ENCODE results near the gene GRXCR2.

Gene GRXCR2

GRCh38 chr5:145855763-145856267, 17.0 kb downstream of the GRXCR2 start:
- H3K9me3 ChIP-seq (ENCODE audit: control insufficient read depth in 2 of 2, low read length in 2 of 2): no peaks in the 10 kb centered on the region
- H3K4me1 ChIP-seq (ENCODE audit: control insufficient read depth, insufficient read depth, low read length): peaks cover 4% of the 10 kb centered on the region
- no peaks in the 10 kb centered on the region for H3K27me3 ChIP-seq (ENCODE audit: control insufficient read depth in 1 of 2, insufficient read depth in 2 of 2, low read length in 2 of 2)
- peak overlapping the region; percentile 63 to 69 for H3K4me3 ChIP-seq (ENCODE audit: low read length in 2 of 2)
- H3K9ac ChIP-seq (ENCODE audit: low read length in 2 of 2): peak overlapping the region; percentile 37 to 63
- H3K27ac ChIP-seq (ENCODE audit: low read length): peak overlapping the region; percentile 53
- no peaks in the 10 kb centered on the region for H3K36me3 ChIP-seq (ENCODE audit: control insufficient read depth in 2 of 2, insufficient read depth in 2 of 2, low read length in 2 of 2)

- H3K27me3 ChIP-seq (ENCODE audit: control insufficient read depth in 1 of 2, insufficient read depth in 2 of 2, low read length in 2 of 2): no peaks in the 10 kb centered on the region
- no peaks in the 10 kb centered on the region for H3K36me3 ChIP-seq (ENCODE audit: control insufficient read depth in 2 of 2, insufficient read depth in 2 of 2, low read length in 2 of 2)
- H3K9ac ChIP-seq (ENCODE audit: low read length in 2 of 2): no peak overlapping the region
- H3K4me3 ChIP-seq (ENCODE audit: low read length in 2 of 2): no peak overlapping the region
- peaks cover 4% of the 10 kb centered on the region for H3K4me1 ChIP-seq (ENCODE audit: control insufficient read depth, insufficient read depth, low read length)
- H3K9me3 ChIP-seq (ENCODE audit: control insufficient read depth in 2 of 2, low read length in 2 of 2): no peaks in the 10 kb centered on the region
- H3K27ac ChIP-seq (ENCODE audit: low read length): no peak overlapping the region
These were observed 18.1 kb downstream of the GRXCR2 start for GRCh38 chr5:145854651-145855258.

DNA sequence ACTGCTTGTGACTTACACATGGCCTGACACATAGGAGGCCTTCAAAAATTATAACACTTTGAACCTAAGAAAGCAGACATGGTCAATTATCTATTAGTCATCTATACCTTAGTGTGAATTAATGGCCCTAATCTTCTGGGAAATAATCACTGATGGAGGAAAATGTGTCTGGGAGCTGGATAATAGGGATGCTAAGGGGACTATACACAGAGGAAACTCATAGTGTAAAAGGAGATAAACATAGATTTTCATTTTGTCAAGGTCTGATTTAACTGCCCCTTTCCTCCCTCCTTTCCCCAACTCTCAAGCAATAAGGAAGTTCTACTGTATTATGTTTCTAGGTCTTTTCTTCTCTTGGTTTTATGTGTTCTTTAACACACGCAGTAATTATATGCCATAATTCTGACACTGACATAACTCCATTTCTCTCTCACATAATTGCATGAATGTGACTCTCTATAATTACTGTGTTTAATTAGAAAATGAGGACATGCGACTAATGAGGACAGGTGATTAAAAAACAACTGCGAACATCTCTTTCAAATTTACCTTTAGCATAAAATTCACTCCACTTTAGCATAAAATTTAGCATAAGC, 18.9 kb downstream of the GRXCR2 start:
- H3K4me3 ChIP-seq (ENCODE audit: low read length in 2 of 2): no peak overlapping the region
- H3K36me3 ChIP-seq (ENCODE audit: control insufficient read depth in 2 of 2, insufficient read depth in 2 of 2, low read length in 2 of 2): no peaks in the 10 kb centered on the region
- H3K9me3 ChIP-seq (ENCODE audit: control insufficient read depth in 2 of 2, low read length in 2 of 2): no peaks in the 10 kb centered on the region
- H3K27ac ChIP-seq (ENCODE audit: low read length): no peak overlapping the region
- peaks cover 4% of the 10 kb centered on the region for H3K4me1 ChIP-seq (ENCODE audit: control insufficient read depth, insufficient read depth, low read length)
- no peak overlapping the region for H3K9ac ChIP-seq (ENCODE audit: low read length in 2 of 2)
- H3K27me3 ChIP-seq (ENCODE audit: control insufficient read depth in 1 of 2, insufficient read depth in 2 of 2, low read length in 2 of 2): no peaks in the 10 kb centered on the region

- H3K27ac ChIP-seq (ENCODE audit: low read length): no peak overlapping the region
- H3K36me3 ChIP-seq (ENCODE audit: control insufficient read depth in 2 of 2, insufficient read depth in 2 of 2, low read length in 2 of 2): no peaks in the 10 kb centered on the region
- H3K4me1 ChIP-seq (ENCODE audit: control insufficient read depth, insufficient read depth, low read length): peaks cover 4% of the 10 kb centered on the region
- no peak overlapping the region for H3K4me3 ChIP-seq (ENCODE audit: low read length in 2 of 2)
- no peaks in the 10 kb centered on the region for H3K9me3 ChIP-seq (ENCODE audit: control insufficient read depth in 2 of 2, low read length in 2 of 2)
- H3K27me3 ChIP-seq (ENCODE audit: control insufficient read depth in 1 of 2, insufficient read depth in 2 of 2, low read length in 2 of 2): no peaks in the 10 kb centered on the region
- no peak overlapping the region for H3K9ac ChIP-seq (ENCODE audit: low read length in 2 of 2)
These were observed 19.8 kb downstream of the GRXCR2 start for GRCh38 chr5:145852990-145853389.

- Histone ChIP-seq H3K9me3 (ENCODE audit: control insufficient read depth in 2 of 2, low read length in 2 of 2) (no peaks in the 10 kb centered on the region), H3K27ac (ENCODE audit: low read length) (no peak overlapping the region), H3K9ac (ENCODE audit: low read length in 2 of 2) (no peak overlapping the region), H3K4me1 (ENCODE audit: control insufficient read depth, insufficient read depth, low read length) (no peaks in the 10 kb centered on the region), H3K4me3 (ENCODE audit: low read length in 2 of 2) (no peak overlapping the region), H3K36me3 (ENCODE audit: control insufficient read depth in 2 of 2, insufficient read depth in 2 of 2, low read length in 2 of 2) (no peaks in the 10 kb centered on the region), H3K27me3 (ENCODE audit: control insufficient read depth in 1 of 2, insufficient read depth in 2 of 2, low read length in 2 of 2) (no peaks in the 10 kb centered on the region)
These were observed 24.0 kb downstream of the GRXCR2 start for GRCh38 chr5:145848854-145849253.

- Histone ChIP-seq H3K9me3 (ENCODE audit: control insufficient read depth in 2 of 2, low read length in 2 of 2) (no peaks in the 10 kb centered on the region), H3K27me3 (ENCODE audit: control insufficient read depth in 1 of 2, insufficient read depth in 2 of 2, low read length in 2 of 2) (no peaks in the 10 kb centered on the region), H3K4me1 (ENCODE audit: control insufficient read depth, insufficient read depth, low read length) (no peaks in the 10 kb centered on the region), H3K4me3 (ENCODE audit: low read length in 2 of 2) (no peak overlapping the region), H3K9ac (ENCODE audit: low read length in 2 of 2) (no peak overlapping the region), H3K36me3 (ENCODE audit: control insufficient read depth in 2 of 2, insufficient read depth in 2 of 2, low read length in 2 of 2) (no peaks in the 10 kb centered on the region), H3K27ac (ENCODE audit: low read length) (no peak overlapping the region)
These were observed 25.0 kb downstream of the GRXCR2 start for GRCh38 chr5:145847499-145848497.

- Histone ChIP-seq H3K36me3 (ENCODE audit: control insufficient read depth in 2 of 2, insufficient read depth in 2 of 2, low read length in 2 of 2) (no peaks in the 10 kb centered on the region), H3K4me1 (ENCODE audit: control insufficient read depth, insufficient read depth, low read length) (no peaks in the 10 kb centered on the region), H3K27me3 (ENCODE audit: control insufficient read depth in 1 of 2, insufficient read depth in 2 of 2, low read length in 2 of 2) (no peaks in the 10 kb centered on the region), H3K4me3 (ENCODE audit: low read length in 2 of 2) (no peak overlapping the region), H3K27ac (ENCODE audit: low read length) (no peak overlapping the region), H3K9me3 (ENCODE audit: control insufficient read depth in 2 of 2, low read length in 2 of 2) (no peaks in the 10 kb centered on the region), H3K9ac (ENCODE audit: low read length in 2 of 2) (no peak overlapping the region)
These were observed 26.7 kb downstream of the GRXCR2 start for GRCh38 chr5:145846081-145846480.

DNA sequence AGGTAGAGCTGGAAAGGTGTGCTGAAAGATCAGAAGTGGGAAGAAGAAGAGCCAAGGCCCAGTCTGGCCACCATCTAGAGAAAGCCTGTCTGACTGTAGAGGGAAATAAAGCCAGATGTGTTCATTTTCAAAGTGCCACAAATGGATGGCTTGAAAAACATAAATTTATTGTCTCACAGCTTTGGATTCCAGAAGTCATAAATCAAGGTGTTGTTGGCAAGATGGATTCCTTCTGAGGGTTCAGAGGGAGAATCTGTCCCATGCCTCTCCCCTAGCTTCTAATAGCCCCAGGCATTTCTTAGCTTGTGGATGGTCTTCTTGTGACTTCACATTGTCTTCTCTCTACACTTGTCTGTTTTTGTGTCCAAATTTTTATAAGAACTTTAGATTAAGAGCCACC, 31.5 kb downstream of the GRXCR2 start:
- no peak overlapping the region for H3K27ac ChIP-seq (ENCODE audit: low read length)
- H3K4me1 ChIP-seq (ENCODE audit: control insufficient read depth, insufficient read depth, low read length): no peaks in the 10 kb centered on the region
- H3K27me3 ChIP-seq (ENCODE audit: control insufficient read depth in 1 of 2, insufficient read depth in 2 of 2, low read length in 2 of 2): no peaks in the 10 kb centered on the region
- no peak overlapping the region for H3K9ac ChIP-seq (ENCODE audit: low read length in 2 of 2)
- H3K9me3 ChIP-seq (ENCODE audit: control insufficient read depth in 2 of 2, low read length in 2 of 2): no peaks in the 10 kb centered on the region
- no peaks in the 10 kb centered on the region for H3K36me3 ChIP-seq (ENCODE audit: control insufficient read depth in 2 of 2, insufficient read depth in 2 of 2, low read length in 2 of 2)
- H3K4me3 ChIP-seq (ENCODE audit: low read length in 2 of 2): no peak overlapping the region

DNA sequence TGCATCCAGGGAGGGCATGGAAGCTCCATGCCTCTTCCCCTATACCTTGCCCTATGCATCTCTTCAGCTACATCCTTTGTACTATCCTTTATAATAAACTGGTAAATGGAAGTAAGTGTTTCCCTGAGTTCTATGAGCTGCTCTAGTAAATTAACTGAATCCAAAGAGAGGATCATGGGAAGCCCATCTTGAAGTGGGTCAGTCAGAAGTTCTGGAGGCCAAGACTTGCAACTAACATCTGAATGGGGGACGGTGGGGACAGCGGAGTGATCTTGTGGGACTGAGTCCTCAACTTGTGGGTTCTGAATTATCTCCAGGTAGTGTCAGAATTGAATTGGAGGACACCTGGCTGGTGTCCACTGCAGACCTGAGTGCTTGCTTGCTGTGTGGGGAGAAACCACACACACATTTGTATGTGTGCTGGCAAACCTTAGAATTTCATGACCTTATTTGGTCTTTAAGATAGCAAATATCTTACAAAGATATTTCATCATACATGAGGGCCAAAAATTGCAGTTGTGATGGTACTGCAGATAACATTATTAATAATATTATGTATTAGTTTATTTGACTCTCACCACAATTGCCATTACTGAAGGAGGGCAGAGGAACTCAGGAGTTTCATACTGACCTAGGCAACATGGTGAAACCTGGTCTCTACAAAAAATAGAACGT, 32.2 kb downstream of the GRXCR2 start:
- no peaks in the 10 kb centered on the region for H3K36me3 ChIP-seq (ENCODE audit: control insufficient read depth in 2 of 2, insufficient read depth in 2 of 2, low read length in 2 of 2)
- no peak overlapping the region for H3K9ac ChIP-seq (ENCODE audit: low read length in 2 of 2)
- no peaks in the 10 kb centered on the region for H3K27me3 ChIP-seq (ENCODE audit: control insufficient read depth in 1 of 2, insufficient read depth in 2 of 2, low read length in 2 of 2)
- no peaks in the 10 kb centered on the region for H3K9me3 ChIP-seq (ENCODE audit: control insufficient read depth in 2 of 2, low read length in 2 of 2)
- H3K27ac ChIP-seq (ENCODE audit: low read length): no peak overlapping the region
- peaks cover 4% of the 10 kb centered on the region for H3K4me1 ChIP-seq (ENCODE audit: control insufficient read depth, insufficient read depth, low read length)
- H3K4me3 ChIP-seq (ENCODE audit: low read length in 2 of 2): no peak overlapping the region

DNA sequence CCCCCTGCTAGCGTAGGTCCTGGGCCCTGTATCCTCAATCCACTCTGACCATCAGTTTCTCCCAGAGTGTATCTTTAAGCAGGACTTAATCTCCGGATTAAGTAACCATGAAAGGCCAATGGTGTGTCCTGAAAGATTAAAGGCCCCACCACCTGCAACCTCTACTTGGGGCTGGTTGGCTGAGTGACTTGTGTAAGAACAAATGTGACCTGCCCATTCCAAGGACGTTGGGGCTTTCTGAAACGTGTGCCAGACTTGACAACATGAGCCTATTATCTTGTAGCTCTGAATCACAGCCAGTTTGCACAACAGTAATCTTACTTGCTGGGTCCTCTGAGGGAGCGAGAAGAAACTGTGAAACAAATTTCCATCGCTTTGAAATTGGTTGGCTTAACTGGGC, 34.5 kb downstream of the GRXCR2 start:
- no peaks in the 10 kb centered on the region for H3K27me3 ChIP-seq (ENCODE audit: control insufficient read depth in 1 of 2, insufficient read depth in 2 of 2, low read length in 2 of 2)
- H3K9ac ChIP-seq (ENCODE audit: low read length in 2 of 2): no peak overlapping the region
- H3K36me3 ChIP-seq (ENCODE audit: control insufficient read depth in 2 of 2, insufficient read depth in 2 of 2, low read length in 2 of 2): no peaks in the 10 kb centered on the region
- H3K27ac ChIP-seq (ENCODE audit: low read length): no peak overlapping the region
- H3K4me3 ChIP-seq (ENCODE audit: low read length in 2 of 2): no peak overlapping the region
- peaks cover 10% of the 10 kb centered on the region for H3K4me1 ChIP-seq (ENCODE audit: control insufficient read depth, insufficient read depth, low read length)
- H3K9me3 ChIP-seq (ENCODE audit: control insufficient read depth in 2 of 2, low read length in 2 of 2): no peaks in the 10 kb centered on the region

Data from stomach smooth muscle (tissue), 2 donors.